Nephron (organoid): ENCODE measurements around the gene RNASE12.

Experiments
- H3K27ac Mint-ChIP-seq, 3 experiments: 2 replicates each; pipeline ENCODE4 v1.8.0; 2020; ENCODE audit warnings: mixed read lengths in 3 of 3, mild to moderate bottlenecking in 2 of 3, moderate library complexity in 1 of 3
- H3K27me3 Mint-ChIP-seq: 2 replicates; pipeline ENCODE4 v1.8.0; 2021; ENCODE audit warnings: low read depth, mild to moderate bottlenecking, moderate library complexity, mixed read lengths
- H3K36me3 Mint-ChIP-seq: 2 replicates; pipeline ENCODE4 v1.8.0; 2020; ENCODE audit warnings: low read depth, mixed read lengths
- H3K4me1 Mint-ChIP-seq: 2 replicates; pipeline ENCODE4 v1.8.0; 2020; ENCODE audit warnings: mixed read lengths
- H3K4me3 Mint-ChIP-seq, 3 experiments: 2 replicates each; pipeline ENCODE4 v1.8.0; 2020; ENCODE audit warnings: mild to moderate bottlenecking in 3 of 3, mixed read lengths in 3 of 3, moderate library complexity in 2 of 3
- H3K9me3 Mint-ChIP-seq: 2 replicates; pipeline ENCODE4 v1.8.0; 2020; ENCODE audit warnings: mixed read lengths
- TF ChIP-seq, protein P1 (sequence below), 3 experiments: fragments of 200-600 bp; sonication (generic); IDR thresholded peaks; one replicate each; pipeline ENCODE4 v1.5.0; 2021; ENCODE audit warnings: antibody characterized with exemption in 3 of 3; ENCODE audit not compliant: unreplicated experiment in 3 of 3

Gene RNASE12

DNA sequence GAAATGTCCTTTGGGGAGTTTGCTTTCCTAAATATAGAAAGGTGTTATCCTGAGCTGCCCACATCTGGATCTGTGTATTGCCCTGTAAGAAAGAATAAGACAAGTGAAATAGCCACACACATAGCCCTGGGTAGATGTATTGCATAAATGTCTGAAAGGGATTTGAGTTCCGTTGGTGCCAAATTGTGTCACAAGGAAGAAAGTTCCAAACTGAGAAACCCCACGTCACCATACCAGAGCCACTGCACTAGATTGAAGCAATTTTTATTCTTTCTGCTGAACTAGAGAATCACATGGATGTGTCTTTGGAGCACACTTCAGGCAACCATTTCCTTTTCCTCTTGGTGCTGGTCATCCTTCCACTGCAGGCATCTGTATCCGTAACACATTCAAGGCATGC, 35.3 kb downstream of the RNASE12 start:
- TF ChIP-seq, protein P1, sequence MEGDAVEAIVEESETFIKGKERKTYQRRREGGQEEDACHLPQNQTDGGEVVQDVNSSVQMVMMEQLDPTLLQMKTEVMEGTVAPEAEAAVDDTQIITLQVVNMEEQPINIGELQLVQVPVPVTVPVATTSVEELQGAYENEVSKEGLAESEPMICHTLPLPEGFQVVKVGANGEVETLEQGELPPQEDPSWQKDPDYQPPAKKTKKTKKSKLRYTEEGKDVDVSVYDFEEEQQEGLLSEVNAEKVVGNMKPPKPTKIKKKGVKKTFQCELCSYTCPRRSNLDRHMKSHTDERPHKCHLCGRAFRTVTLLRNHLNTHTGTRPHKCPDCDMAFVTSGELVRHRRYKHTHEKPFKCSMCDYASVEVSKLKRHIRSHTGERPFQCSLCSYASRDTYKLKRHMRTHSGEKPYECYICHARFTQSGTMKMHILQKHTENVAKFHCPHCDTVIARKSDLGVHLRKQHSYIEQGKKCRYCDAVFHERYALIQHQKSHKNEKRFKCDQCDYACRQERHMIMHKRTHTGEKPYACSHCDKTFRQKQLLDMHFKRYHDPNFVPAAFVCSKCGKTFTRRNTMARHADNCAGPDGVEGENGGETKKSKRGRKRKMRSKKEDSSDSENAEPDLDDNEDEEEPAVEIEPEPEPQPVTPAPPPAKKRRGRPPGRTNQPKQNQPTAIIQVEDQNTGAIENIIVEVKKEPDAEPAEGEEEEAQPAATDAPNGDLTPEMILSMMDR (IDR thresholded peaks at IDR 0.05; ENCODE audit: unreplicated experiment in 3 of 3) = no peak
- H3K9me3 Mint-ChIP-seq = no peaks in the 10 kb centered on the region
- no peaks in the 10 kb centered on the region for H3K36me3 Mint-ChIP-seq
- H3K27ac Mint-ChIP-seq = no peak overlapping the region
- H3K27me3 Mint-ChIP-seq = no peaks in the 10 kb centered on the region
- H3K4me3 Mint-ChIP-seq = no peak overlapping the region
- H3K4me1 Mint-ChIP-seq = no peaks in the 10 kb centered on the region

DNA sequence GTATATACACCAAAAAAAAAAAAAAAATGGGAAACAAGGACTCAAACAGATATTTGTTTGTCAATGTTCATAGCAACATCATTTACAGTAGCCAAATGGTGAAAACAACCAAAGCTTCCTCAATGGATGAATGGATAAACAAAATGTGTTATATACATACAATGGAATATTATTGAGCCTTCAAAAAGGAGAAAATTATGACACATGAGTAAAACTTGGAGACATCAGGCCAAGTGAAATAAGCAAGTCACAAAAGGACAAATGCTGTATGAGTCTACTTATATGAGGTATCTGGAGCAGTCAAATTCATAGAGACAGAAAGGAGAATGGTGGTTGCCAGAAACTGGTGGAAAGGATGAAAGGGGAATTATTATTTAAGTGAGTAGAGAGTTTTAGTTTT, 38.2 kb downstream of the RNASE12 start:
- TF ChIP-seq, protein P1 (IDR thresholded peaks at IDR 0.05; ENCODE audit: unreplicated experiment in 3 of 3) = no peak
- no peak overlapping the region for H3K4me3 Mint-ChIP-seq
- no peaks in the 10 kb centered on the region for H3K9me3 Mint-ChIP-seq
- no peak overlapping the region for H3K27ac Mint-ChIP-seq
- H3K36me3 Mint-ChIP-seq = no peaks in the 10 kb centered on the region
- no peaks in the 10 kb centered on the region for H3K27me3 Mint-ChIP-seq
- no peaks in the 10 kb centered on the region for H3K4me1 Mint-ChIP-seq

DNA sequence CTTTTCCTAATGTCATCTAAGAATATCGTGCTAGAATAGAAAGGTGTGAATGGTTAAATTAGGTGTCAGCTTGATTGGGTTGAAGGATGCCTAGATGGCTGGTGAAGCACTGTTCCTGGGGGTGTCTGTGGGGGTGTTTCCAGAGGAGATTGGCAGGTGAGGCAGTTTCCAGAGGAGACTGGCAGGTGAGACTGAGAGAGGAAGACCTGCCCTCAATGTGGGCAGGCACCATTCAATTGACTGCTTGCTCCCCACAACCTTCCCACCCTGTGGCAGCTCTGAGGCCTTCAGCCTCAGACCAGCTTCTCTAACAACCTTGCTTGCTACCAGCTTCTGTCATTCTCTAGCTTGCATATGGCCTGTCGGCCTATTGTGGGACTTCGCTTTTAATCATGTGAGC, 39.6 kb downstream of the RNASE12 start:
- TF ChIP-seq, protein P1 (IDR thresholded peaks at IDR 0.05; ENCODE audit: unreplicated experiment in 3 of 3) = no peak
- Mint-ChIP-seq H3K27me3 (no peaks in the 10 kb centered on the region), H3K4me3 (no peak overlapping the region), H3K27ac (no peak overlapping the region), H3K4me1 (no peaks in the 10 kb centered on the region), H3K36me3 (no peaks in the 10 kb centered on the region), H3K9me3 (no peaks in the 10 kb centered on the region)

DNA sequence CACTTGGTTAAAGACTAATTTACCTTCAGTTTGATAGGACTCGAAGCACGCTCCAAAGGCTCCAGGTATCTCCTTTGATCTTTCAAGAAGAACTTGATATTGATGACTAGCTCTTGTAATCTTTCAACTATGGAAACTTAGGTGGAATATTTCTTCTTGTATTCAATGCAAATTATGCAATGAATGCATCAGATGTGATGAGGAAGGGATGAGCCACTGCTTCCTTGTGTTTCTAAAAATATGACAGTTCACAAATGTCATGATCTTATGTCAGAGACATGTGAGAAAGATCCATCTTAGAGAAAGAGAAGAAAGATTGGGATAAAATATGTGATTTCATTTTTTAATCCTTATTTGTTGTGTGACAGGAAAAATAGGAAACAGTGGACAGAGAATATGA, 40.2 kb downstream of the RNASE12 start:
- TF ChIP-seq, protein P1 (IDR thresholded peaks at IDR 0.05; ENCODE audit: unreplicated experiment in 3 of 3) = no peak
- Mint-ChIP-seq H3K4me1 (no peaks in the 10 kb centered on the region), H3K9me3 (no peaks in the 10 kb centered on the region), H3K36me3 (no peaks in the 10 kb centered on the region), H3K27me3 (no peaks in the 10 kb centered on the region), H3K4me3 (no peak overlapping the region), H3K27ac (no peak overlapping the region)

DNA sequence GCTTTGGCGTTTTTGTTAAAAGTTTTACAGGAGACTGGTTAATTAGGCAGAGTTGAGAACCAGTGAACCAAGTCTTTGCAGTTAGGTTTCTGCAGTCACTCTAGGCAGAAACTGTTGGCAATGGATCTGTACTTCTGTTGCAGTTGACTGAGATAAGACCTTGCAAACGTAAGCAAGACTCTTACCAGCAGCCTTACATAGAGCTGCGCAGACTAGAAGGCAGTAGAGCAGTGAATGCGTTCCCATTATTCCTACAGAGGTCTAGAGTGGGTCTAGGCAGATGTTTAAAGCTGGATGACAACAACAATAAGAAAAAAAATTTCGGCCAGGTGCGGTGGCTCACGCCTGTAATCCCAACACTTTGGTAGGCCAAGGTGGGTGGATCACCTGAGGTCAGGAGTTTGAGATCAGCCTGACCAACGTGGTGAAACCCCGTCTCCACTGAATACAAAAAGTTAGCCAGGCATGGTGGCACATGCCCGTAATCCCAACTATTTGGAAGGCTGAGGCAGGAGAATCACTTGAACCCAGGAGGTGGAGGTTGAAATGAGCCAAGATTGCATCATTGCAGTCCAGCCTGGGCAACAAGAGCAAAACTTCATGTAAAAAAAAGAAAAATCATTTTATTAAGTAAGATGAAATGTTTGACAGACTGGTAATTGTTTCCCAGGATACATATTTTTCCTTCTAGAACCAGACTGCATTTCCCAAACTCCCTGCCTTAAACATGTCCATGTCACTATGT, 42.6 kb downstream of the RNASE12 start:
- TF ChIP-seq, protein P1 (IDR thresholded peaks at IDR 0.05; ENCODE audit: unreplicated experiment in 3 of 3) = no peak
- Mint-ChIP-seq H3K27ac (no peak overlapping the region), H3K36me3 (no peaks in the 10 kb centered on the region), H3K4me1 (no peaks in the 10 kb centered on the region), H3K27me3 (no peaks in the 10 kb centered on the region), H3K9me3 (no peaks in the 10 kb centered on the region), H3K4me3 (no peak overlapping the region)

DNA sequence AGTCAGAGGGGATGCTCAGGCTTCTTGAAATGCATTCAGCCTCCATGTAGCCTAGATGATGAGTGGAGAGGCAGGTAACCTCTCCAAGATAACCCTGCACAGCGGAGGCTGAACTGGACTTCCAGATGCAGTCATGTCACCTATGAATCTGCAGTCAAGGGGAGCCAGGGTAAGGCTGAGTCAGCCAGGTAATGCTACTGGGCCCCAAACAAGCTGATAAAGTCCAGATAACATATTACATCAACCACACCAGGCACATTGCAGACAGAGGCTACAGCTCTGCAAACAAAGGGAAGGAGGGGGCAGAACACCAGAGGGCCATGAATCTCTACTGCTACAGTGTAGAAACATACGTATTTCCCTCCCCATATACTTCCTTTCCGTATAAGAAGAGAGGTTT, 44.3 kb downstream of the RNASE12 start:
- Mint-ChIP-seq H3K4me1 (no peaks in the 10 kb centered on the region), H3K9me3 (no peaks in the 10 kb centered on the region), H3K27me3 (peaks cover 3% of the 10 kb centered on the region), H3K36me3 (no peaks in the 10 kb centered on the region), H3K27ac (no peak overlapping the region), H3K4me3 (no peak overlapping the region)
- TF ChIP-seq, protein P1 (IDR thresholded peaks at IDR 0.05; ENCODE audit: unreplicated experiment in 3 of 3) = no peak
